HG02610 (cell line): Measurements from ENCODE around the gene RBM42.
"Not testable (repeated sequence)": the region's sequence is repeated elsewhere in the genome, so short reads cannot be mapped to it uniquely, and the experiment has no call there.

Source experiments
- ATAC-seq: cut with Tn5 transposase; IDR thresholded peaks from one replicate; pipeline ENCODE4 v1.9.1; 2021; ENCODE audit warnings: mild to moderate bottlenecking, moderate library complexity; ENCODE audit not compliant: unreplicated experiment

The RBM42 gene, protein sequence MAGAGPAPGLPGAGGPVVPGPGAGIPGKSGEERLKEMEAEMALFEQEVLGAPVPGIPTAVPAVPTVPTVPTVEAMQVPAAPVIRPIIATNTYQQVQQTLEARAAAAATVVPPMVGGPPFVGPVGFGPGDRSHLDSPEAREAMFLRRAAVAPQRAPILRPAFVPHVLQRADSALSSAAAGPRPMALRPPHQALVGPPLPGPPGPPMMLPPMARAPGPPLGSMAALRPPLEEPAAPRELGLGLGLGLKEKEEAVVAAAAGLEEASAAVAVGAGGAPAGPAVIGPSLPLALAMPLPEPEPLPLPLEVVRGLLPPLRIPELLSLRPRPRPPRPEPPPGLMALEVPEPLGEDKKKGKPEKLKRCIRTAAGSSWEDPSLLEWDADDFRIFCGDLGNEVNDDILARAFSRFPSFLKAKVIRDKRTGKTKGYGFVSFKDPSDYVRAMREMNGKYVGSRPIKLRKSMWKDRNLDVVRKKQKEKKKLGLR

GRCh38 chr19:35628565-35629331 lies at the start of gene RBM42:
RBM42 (plus strand) TSS chr19:35629036; CDS start chr19:35629154, 118 bp downstream.
- peak; percentile 94 for ATAC-seq

- no peak for ATAC-seq
Measured at GRCh38 chr19:35582760-35583159, 46.1 kb upstream of the RBM42 start.

GRCh38 chr19:35585848-35586247 lies 43.0 kb upstream of the RBM42 start, which contains the start of gene PMIS2:
PMIS2 (plus strand) TSS chr19:35586173; CDS start chr19:35586260, 87 bp downstream.
- no peak for ATAC-seq

GRCh38 chr19:35587321-35587720 lies 41.5 kb upstream of the RBM42 start:
- no peak for ATAC-seq

- no peak for ATAC-seq
Measured at GRCh38 chr19:35590875-35591274, 38.0 kb upstream of the RBM42 start.

DNA sequence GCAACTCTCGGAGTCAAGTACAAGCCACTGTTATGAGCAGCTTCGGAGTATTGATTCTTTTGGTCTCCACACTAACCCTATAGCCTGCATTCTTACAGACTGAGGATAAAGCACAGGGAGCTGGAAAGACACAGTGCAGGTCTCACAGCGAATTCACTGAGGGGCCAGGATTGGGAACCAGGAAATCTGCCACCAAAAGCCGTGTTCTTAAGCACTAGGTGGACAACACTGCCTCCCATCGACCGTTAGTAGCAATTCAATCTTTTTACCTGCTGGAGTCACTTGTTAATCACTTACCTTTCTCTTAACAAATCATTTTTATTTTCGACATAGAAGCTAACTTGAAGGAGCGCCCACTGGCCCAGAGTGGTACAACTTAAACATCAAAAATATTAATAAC lies 36.6 kb upstream of the RBM42 start:
- no peak for ATAC-seq

- ATAC-seq = not testable (repeated sequence)
Measured at GRCh38 chr19:35595026-35595425, 33.8 kb upstream of the RBM42 start.

DNA sequence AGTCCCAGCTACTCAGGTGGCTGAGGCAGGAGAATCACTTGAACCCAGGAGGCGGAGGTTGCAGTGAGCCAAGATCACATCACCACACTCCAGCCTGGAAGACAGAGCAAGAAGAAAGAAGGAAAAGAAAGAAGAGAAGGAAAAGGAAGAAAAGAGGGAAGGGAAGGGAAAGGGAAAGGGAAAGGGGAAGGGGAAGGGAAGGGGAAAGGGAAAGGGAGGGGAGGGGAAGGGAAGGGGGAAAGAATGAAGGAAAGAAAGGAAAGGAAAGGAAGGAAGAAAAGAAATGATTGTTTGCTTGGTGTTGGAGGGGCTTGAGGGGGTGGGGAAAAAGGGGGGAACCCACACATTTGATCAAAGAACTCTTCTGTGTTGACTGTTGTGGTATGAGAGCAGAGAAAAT lies 32.9 kb upstream of the RBM42 start:
- ATAC-seq = no peak

DNA sequence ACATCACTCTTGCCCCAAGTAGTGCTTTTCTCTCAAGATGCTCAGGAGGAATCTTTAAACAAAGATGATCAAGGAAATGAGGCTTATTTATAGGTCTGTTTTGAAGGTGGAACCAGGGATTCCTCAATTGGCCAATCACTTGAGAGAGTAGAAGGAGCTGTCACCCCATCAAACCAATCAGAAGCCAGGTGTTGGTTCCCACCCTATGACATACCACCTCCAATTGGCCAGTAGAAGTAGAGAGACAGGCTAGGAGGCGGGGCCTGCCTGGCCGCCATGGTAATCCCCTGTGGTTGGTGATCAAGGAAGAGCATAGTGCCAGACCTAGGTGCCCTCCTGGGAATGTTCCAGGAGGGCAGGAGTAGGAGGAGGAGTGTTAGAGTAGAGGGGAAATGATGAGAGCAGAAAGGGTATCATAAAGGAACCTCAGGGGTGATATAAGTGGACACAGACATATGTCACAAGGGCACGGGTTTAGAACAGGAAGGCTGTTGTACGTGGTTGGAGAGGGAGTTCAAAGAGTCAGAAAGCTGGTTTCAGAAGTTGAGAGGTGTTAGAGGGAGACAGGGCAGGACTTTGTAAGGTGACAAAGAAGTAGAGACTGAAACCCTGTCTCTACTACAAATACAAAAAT lies 32.4 kb upstream of the RBM42 start:
- no peak for ATAC-seq

DNA sequence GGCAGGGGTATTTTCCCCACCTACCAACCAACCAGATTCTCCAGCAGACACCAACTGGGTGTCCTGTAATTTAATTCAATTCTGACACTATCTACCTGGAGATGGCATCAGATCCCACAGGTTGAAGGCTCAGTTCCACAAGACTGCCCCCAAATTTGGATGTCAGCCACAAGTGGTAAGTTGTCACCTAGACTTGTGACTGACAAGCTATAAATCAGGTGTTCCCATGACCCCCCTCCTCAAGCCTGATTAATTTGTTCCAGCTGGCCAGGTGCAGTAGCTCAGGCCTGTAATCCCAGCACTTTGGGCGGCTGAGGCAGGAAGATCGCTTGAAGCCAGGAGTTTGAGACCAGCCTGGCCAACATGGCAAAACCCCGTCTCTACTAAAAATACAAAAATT lies 26.9 kb upstream of the RBM42 start:
- ATAC-seq = no peak

DNA sequence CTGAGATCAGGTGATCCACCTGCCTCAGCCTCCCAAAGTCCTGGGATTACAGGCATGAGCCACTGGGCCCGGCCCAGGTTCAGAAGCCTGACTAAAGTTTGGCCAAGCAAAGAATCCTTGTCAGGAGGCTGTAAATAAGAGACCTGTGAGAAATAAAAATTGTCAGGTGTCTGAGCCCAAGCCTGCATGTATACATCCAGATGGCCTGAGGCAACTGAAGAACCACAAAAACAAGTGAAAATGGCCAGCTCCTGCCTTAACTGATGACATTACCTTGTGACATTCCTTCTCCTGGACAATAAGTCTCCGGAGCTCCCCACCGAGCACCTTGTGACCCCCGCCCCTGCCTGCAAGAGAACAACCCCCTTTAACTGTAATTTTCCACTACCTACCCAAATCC lies 24.4 kb upstream of the RBM42 start:
- ATAC-seq = not testable (repeated sequence)

DNA sequence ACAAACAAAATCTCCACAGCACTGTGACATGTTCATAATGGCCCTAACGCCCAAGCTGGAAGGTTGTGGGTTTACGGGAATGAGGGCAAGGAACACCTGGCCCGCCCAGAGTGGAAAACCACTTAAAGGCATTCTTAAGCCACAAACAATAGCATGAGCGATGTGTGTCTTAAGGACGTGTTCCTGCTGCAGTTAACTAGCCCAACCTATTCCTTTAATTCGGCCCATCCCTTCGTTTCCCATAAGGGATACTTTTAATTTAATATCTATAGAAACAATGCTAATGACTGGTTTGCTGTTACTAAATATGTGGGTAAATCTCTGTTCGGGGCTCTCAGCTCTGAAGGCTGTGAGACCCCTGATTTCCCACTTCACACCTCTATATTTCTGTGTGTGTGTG lies 21.7 kb upstream of the RBM42 start:
- not testable (repeated sequence) for ATAC-seq

DNA sequence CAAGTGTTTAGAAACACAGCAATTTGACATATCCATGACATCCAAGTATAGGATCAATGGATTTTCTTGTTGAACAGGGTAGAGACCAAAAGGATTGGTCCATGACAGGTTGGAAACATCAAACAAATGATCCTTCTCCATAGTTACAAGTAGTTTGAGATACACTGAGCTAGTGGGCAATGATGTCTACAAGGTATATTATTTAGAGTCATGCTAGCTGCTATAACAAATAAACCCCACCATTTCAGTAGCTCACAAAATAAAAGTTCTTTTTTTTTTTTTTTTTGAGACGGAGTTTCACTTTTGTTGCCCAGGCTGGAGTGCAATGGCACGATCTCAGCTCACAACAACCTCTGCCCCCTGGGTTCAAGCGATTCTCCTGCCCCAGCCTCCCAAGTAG lies 21.2 kb upstream of the RBM42 start:
- ATAC-seq = no peak

DNA sequence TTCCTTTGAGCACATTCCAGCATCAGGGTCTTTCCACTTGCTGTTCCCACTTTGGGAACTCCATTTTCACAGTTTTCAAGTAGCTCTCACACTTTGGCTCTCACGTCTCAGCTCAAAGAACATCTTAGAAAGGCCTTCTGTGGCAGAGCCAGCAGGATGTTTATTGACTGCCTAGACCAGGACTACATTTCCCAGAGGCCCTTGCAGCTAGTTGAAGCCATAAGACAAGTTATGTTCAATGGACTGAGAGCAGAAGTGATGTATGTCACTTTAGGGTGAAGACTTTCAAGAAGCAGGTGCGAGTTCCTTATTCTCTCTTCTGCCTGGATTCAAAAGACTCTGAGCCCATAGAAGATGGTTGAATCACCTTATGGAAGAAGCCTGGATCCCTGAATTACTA lies 20.6 kb upstream of the RBM42 start:
- ATAC-seq = no peak

- peak; percentile 42 for ATAC-seq
Measured at GRCh38 chr19:35609851-35610353, 18.9 kb upstream of the RBM42 start.

DNA sequence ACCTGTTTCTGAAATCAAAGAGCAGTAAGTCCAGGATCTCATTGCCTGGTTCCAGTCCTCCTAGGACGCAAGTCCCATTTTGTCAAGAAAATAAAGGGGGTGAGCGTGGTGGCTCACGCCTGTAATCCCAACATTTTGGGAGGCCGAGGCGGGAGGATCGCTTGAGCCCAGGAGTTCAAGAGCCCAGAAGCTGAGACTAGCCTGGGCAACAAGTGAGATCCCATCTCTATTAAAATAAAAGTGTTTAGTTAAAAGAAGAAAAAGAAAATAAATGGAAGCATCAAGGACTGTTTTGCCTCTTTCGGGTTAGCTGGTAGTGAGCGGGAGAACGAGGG lies 16.6 kb upstream of the RBM42 start:
- no peak for ATAC-seq

- ATAC-seq = peak; percentile 70
Measured at GRCh38 chr19:35612559-35613321, 16.1 kb upstream of the RBM42 start, which contains the start of gene HAUS5. HAUS5 (plus strand) TSS chr19:35612735; CDS start chr19:35612795, 60 bp downstream.

DNA sequence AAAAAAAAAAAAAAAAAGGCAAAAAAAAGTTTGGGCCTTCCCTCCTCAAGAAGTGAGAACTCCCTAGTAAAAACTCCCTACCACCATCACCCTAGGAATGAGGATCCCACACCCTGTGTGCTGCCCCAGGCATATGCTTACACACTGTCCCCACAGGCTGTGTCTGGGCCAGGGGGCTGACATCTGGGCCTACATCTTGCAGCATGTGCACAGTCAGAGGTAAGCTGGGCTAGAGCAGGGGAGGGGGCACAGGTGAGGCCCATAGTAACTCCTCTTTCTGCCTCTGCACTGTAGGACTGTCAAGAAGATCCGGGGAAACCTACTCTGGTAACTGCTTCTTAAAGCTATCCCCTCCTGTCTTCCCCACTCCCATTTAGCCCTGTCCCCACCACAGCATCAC lies 15.3 kb upstream of the RBM42 start:
- ATAC-seq = no peak

DNA sequence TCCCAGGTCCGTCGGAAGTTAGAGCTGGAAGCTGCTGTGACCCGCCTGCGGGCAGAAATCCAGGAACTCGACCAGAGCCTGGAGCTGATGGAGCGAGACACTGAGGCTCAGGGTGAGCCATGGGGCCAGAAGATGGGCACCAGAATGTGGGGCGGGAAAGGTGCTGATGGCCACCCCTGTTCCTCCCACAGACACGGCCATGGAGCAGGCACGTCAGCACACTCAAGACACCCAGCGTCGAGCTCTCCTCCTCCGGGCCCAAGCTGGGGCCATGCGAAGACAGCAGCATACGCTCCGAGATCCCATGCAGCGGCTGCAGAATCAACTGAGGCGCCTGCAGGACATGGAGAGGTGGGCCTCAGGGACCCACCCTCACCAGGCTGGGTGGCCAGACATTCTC lies 13.8 kb upstream of the RBM42 start:
- ATAC-seq = no peak

- no peak for ATAC-seq
Measured at GRCh38 chr19:35618857-35619256, 10.0 kb upstream of the RBM42 start.
